GM18861 (cell line): Measurements from ENCODE around the gene MLXIP.
"Not testable (repeated sequence)": the region's sequence is repeated elsewhere in the genome, so short reads cannot be mapped to it uniquely, and the experiment has no call there.

Source experiments
- ATAC-seq: cut with Tn5 transposase; IDR thresholded peaks from one replicate; pipeline ENCODE4 v1.9.1; 2021; ENCODE audit not compliant: unreplicated experiment

Gene MLXIP

DNA sequence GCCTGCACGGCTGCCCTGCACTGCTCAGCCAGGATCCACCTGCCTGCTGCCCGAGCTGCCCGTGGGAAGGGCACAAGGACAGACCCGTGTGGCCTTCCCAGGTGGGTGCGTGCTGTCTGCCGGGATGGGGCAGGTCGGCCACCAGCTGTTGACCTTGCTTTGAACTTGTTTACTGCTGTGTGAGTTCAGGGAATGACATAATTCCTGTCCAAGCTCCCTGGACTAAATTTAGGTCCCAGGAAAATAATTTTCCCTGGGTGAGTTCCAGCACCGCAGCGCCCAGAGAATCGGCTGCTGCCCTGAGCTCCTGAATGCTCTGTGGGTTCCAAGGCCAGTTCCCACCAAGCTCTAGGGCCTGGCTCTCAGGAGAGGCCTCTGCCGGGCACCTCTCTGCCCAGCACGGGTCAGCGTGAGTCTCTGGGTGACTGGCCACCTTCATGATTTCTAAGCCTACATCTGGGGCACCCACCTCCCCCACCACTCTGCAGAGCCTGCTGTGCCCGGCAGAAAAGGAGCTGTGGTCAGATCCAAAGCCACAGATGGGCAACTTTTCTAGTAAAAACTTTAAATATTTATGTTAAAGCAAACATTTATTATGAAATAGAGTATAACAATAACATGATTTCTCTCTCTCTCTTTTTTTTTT lies 27.2 kb upstream of the MLXIP start:
- no peak for ATAC-seq

DNA sequence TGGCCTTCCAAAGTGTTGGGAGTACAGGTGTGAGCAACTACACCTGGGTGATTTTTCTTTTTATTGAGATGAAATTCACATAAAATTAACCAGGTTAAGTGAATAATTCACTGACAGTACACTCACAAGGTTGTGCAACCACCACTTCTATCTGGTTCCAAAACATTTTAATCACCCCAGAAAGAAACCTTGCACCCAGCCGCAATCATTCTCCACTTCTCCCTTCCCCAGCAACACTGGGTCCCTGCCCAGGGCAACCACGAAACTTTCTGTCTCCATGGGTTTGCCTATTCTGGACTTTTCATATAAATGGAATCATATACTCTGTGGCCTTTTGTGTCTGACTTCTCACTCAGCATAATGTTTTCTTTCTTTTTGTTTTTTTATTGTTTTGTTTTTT lies 26.3 kb upstream of the MLXIP start:
- ATAC-seq, result no peak

DNA sequence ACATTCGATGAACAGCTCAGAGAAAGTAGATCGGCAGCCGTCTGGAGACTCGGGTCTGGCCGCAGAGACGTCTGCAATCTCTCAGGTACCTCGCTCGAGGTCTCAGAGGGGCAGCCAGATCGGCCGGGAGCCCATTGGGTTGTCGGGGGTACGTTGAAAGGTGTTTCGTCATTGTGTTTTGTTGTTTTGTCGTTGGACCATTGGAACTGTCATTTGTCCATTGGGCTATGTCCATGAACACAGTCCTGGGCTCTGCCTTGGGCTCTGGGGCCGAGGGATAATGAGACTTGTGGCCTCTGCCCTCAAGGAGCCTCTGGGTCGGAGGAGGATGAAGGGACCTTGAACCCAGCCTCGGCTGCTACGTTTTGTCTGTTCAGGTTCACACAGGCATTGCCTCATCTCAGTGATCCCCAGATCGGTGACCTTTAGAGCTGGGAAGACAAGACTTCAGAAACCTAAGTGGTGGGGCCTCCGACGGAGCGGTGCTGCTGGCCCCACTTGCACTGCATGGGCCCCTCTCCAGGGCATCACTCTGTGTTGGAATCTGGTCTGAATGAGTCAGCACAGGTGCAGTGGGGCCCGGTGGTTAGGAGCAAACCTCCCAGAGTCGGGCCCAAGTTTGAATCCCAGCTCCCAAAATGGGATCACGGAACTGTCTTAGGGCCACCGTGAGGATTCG lies 23.6 kb upstream of the MLXIP start:
- no peak for ATAC-seq

GRCh38 chr12:122056406-122056805 lies 22.1 kb upstream of the MLXIP start:
- not testable (repeated sequence) for ATAC-seq

- no peak for ATAC-seq
These were observed 21.4 kb upstream of the MLXIP start for GRCh38 chr12:122057007-122057735.

DNA sequence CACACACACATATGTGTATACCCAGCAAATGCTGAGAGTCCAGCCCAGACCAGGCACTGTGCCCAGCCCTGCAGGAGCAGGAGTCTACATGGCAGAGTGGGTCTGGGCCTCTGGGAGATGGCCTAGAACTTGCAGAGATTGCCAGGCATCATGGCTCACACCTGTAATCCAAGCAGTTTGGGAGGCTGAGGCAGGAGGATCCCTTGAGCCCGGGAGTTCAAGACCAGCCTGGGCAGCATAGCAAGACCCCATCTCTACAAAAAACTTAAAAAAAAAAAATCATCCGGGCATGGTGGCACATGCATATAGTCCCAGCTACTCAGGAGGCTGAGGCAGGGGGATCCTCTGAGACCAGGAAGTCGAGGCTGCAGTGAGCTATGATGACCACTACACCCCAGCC lies 20.8 kb upstream of the MLXIP start:
- ATAC-seq, result no peak

DNA sequence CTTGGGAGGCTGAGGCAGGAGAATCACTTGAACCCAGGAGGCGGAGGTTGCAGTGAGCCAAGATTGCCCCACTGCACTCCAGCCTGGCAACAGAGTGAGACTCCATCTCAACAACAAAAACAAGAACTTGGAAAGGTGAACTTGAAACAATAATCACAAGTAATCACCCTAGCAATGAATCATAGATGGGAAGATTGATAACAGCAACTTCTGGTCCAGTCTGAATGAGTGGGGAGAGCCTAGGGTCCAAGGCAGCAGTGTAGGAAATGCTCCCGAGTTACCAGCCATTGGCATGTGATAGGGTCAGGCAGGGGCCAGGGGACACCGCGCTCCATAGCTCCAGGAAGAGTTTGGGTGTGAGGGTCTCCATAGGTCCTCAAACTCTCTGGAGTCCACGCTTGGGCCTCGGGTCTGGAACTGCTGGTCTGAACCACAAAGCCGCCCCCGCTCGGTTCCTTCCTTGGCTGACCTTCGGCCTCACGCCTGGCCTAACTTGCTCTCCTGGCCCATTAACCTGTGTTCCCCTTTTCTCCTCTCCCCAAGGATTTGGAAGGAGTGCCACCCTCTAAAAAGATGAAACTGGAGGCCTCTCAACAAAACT lies 19.9 kb upstream of the MLXIP start:
- no peak for ATAC-seq

- no peak for ATAC-seq
These were observed 19.2 kb upstream of the MLXIP start for GRCh38 chr12:122059203-122059960.

- no peak for ATAC-seq
These were observed 18.5 kb upstream of the MLXIP start for GRCh38 chr12:122060081-122060501.

- ATAC-seq, result no peak
These were observed 17.3 kb upstream of the MLXIP start for GRCh38 chr12:122061253-122061652.

DNA sequence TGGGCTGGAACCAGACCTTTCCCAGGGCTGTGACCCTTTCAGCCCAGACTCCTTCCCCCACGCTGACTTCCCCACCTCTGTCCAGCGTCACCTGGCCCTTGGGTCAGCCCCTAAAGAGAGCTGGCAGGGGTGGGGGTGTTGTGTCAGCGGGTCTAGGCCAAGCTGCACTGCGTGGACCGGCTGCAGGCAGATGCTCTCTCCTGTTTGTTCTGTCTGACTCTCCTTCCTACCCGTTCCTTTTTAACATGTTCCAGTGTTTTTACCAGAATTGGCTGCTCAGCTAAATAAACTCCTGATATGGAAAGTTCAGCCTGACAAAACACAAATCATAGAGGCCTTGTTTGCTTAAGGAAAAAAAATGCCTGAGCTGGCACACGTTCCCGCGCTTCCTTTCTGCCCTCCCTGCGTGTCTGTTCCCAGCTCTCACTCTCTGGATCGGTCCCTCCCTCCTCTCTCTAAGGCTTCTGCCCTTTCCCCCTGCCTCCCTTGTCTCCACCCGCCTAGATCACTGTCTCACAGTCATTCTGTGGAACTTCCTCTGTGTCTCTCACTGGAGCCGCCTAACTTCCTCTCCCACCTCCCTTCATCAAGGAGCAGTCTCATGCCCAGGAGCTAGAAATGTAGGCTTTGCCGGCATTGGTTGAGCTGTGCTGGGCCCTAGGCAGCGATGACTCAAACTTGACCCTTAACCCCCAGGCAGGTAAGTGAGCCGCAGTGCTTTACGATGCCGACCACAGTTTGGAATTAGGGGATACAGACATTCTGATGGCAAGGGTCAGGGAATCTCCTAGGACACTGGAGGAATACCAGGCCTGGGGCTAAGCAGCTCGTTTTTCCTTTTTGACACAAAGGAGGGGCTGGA lies 15.5 kb upstream of the MLXIP start:
- ATAC-seq, result no peak

DNA sequence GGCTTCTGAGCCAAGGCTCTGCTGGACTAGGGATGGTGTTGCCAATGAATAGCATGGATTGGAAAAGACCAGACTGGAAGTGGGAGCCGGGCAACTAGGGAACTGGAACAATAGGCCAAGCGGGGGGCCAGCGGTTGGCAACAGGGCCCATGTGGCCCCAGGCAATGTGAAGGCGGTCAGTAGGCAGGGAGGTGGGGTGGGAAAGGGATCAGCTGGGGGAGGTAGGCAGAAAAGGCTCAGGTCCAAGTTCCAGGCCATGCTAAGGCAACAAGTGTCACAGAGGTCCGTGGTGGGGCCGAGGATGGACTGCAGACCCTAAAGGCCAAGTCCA lies 14.9 kb upstream of the MLXIP start:
- ATAC-seq, result no peak

- no peak for ATAC-seq
These were observed 14.4 kb upstream of the MLXIP start for GRCh38 chr12:122064025-122064777.

GRCh38 chr12:122064780-122065588 lies 13.6 kb upstream of the MLXIP start:
- ATAC-seq, result no peak

GRCh38 chr12:122067548-122067947 lies 11.0 kb upstream of the MLXIP start:
- no peak for ATAC-seq

- ATAC-seq, result peak; percentile 94
These were observed 10.6 kb upstream of the MLXIP start for GRCh38 chr12:122067966-122068365.

- ATAC-seq, result no peak
These were observed 6.3 kb upstream of the MLXIP start for GRCh38 chr12:122072031-122072970.

DNA sequence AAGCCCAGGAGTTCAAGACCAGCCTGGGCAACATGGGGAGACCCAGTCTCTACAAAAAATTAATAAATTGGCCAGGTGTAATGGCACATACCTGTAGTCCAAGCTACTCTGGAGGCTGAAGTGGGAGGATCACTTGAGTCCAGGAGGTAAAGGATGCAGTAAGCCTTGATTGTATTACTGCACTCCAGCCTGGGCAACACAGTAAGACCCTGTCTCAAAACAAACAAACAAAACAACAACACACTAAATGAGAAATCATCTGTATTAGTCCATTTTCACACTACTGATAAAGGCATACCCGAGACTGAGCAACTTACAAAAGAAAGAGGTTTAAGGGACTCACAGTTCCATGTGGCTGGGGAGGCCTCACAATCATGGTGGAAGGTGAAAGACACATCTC lies 4.7 kb upstream of the MLXIP start:
- no peak for ATAC-seq
